HepG2 (cell line): ENCODE measurements around the gene OR2T27. TPM values are rescaled to one million over a fixed set of nuclear protein-coding genes. Genes with fewer than 3 reads are reported as not detected.

ENCODE experiments used
- ATAC-seq: fragments of 200-7000 bp; cut with Tn5 transposase; 3 replicates; pipeline ENCODE4 v1.9.1; 2020; ENCODE audit warnings: mild to moderate bottlenecking, moderate library complexity
- BruUV-seq: library from RNA; stranded (reverse); fragments of 400-500 nt; replicated peaks from 2 replicates; lab custom pipeline; 2021; lab: Mats Ljungman, UMichigan
- CTCF ChIA-PET: fragments of 300-600 bp; formaldehyde crosslinking; extraction: SDS; loops from one replicate; lab custom pipeline; 2021; ENCODE audit warnings: low total read pairs, inconsistent platforms, low intra/inter-chr PET ratio; lab: Yijun Ruan, JAX
- POLR2A ChIA-PET: fragments of 350-600 bp; sonication (Branson Sonifier 250); formaldehyde crosslinking; loops from one replicate; lab custom pipeline; 2020; ENCODE audit warnings: antibody characterized with exemption, inconsistent platforms; lab: Yijun Ruan, JAX
- DNase-seq: peaks from one replicate; pipeline ENCODE4 v3.0.0-alpha.2; 2015; ENCODE audit warnings: low spot score
- FAIRE-seq: peaks from 3 replicates; lab custom pipeline; 2011; peaks lifted over from hg19 to GRCh38; lab: Jason Lieb, UNC
- H2AFZ ChIP-seq: one replicate; pipeline ENCODE4 v1.6.1; 2011; ENCODE audit warnings: low read length, inconsistent platforms
- H3K27ac ChIP-seq: fragments of 300-600 bp; 3 replicates; pipeline ENCODE4 v1.8.0; 2011; ENCODE audit warnings: mixed run types, mild to moderate bottlenecking, mixed read lengths, low read length, inconsistent platforms; ENCODE audit not compliant: insufficient read depth; ENCODE audit errors: extremely low read length
- H3K27me3 ChIP-seq, 2 experiments: fragments of 200-600 bp in 1 of 2; 2 replicates in 1 of 2; 3 replicates in 1 of 2; pipeline versions ENCODE4 v1.6.0 to v1.8.0; 2011; ENCODE audit warnings: low read length in 2 of 2, mild to moderate bottlenecking in 2 of 2, moderate library complexity in 2 of 2, inconsistent platforms in 1 of 2; ENCODE audit not compliant: insufficient read depth in 2 of 2, control insufficient read depth in 1 of 2
- H3K36me3 ChIP-seq, 2 experiments: fragments of 200-600 bp in 1 of 2; replicated peaks in 1 of 2; 2 replicates in 1 of 2; 3 replicates in 1 of 2; pipeline versions ENCODE4 v1.5.1 to v1.8.0; 2011; ENCODE audit warnings: low read length in 2 of 2, inconsistent platforms in 1 of 2; ENCODE audit not compliant: insufficient read depth in 2 of 2, control insufficient read depth in 1 of 2
- H3K4me1 ChIP-seq: 2 replicates; pipeline ENCODE4 v1.5.1; 2012; ENCODE audit warnings: low read length, inconsistent platforms; ENCODE audit not compliant: insufficient read depth
- H3K4me2 ChIP-seq: 2 replicates; pipeline ENCODE4 v1.6.0; 2011; ENCODE audit warnings: low read depth, low read length, inconsistent platforms
- H3K4me3 ChIP-seq, 3 experiments: fragments of 200-600 bp in 1 of 3; sonication (generic), shearing (Covaris generic) in 1 of 3; replicated peaks in 1 of 3; 2 replicates each; pipeline ENCODE4 v1.5.1; 2011 to 2016; ENCODE audit warnings: low read length in 3 of 3, inconsistent platforms in 2 of 3, low read depth in 2 of 3, mild to moderate bottlenecking in 2 of 3, control low read depth in 1 of 3, mixed read lengths in 1 of 3; ENCODE audit not compliant: insufficient read depth in 1 of 3
- H3K79me2 ChIP-seq: one replicate; pipeline ENCODE4 v1.6.1; 2011; ENCODE audit warnings: low read length, inconsistent platforms; ENCODE audit not compliant: insufficient read depth
- H3K9ac ChIP-seq: 2 replicates; pipeline ENCODE4 v1.6.0; 2011; ENCODE audit warnings: mild to moderate bottlenecking, low read depth, low read length, inconsistent platforms; ENCODE audit not compliant: insufficient read depth
- H3K9me3 ChIP-seq: 2 replicates; pipeline ENCODE4 v1.5.1; 2012; ENCODE audit warnings: mild to moderate bottlenecking, low read length
- H4K20me1 ChIP-seq: 2 replicates; pipeline ENCODE4 v1.6.0; 2011; ENCODE audit warnings: inconsistent platforms, mild to moderate bottlenecking, low read length, moderate library complexity; ENCODE audit not compliant: insufficient read depth
- CHD2 ChIP-seq: IDR thresholded peaks from 2 replicates; pipeline ENCODE4 v1.6.1; 2011; ENCODE audit warnings: low read depth, low read length, improper control_type of control experiment
- DR1 ChIP-seq: sonication (generic); formaldehyde crosslinking; IDR thresholded peaks from 2 replicates; pipeline ENCODE4 v1.8.0; 2021; ENCODE audit warnings: mild to moderate bottlenecking, missing genetic modification reagents, inconsistent platforms
- ELF3 ChIP-seq: IDR thresholded peaks from 2 replicates; pipeline ENCODE4 v1.6.1; 2016; ENCODE audit warnings: missing genetic modification reagents, missing compliant biosample characterization
- GLI4 ChIP-seq: sonication (generic); formaldehyde crosslinking; IDR thresholded peaks from 2 replicates; pipeline ENCODE4 v1.5.1; 2020; ENCODE audit warnings: missing genetic modification reagents, mild to moderate bottlenecking, moderate library complexity, borderline replicate concordance
- HNRNPK ChIP-seq: fragments of 200-400 bp; formaldehyde crosslinking; IDR thresholded peaks from 2 replicates; pipeline ENCODE4 v1.6.1; 2018; ENCODE audit warnings: low read length, low read depth, moderate library complexity, mild to moderate bottlenecking; ENCODE audit not compliant: poor library complexity, severe bottlenecking
- MED8 ChIP-seq: sonication (generic); formaldehyde crosslinking; IDR thresholded peaks from 2 replicates; pipeline ENCODE4 v1.8.1; 2023; ENCODE audit warnings: mild to moderate bottlenecking, missing genetic modification reagents; ENCODE audit not compliant: insufficient replicate concordance
- PHF5A ChIP-seq: IDR thresholded peaks from one replicate; pipeline ENCODE4 v1.6.1; 2018; ENCODE audit warnings: low read depth, missing genetic modification reagents; ENCODE audit not compliant: unreplicated experiment
- PRDM15 ChIP-seq: sonication (generic); formaldehyde crosslinking; IDR thresholded peaks from 2 replicates; pipeline ENCODE4 v1.4.0; 2020; ENCODE audit warnings: missing genetic modification reagents
- PRPF4 ChIP-seq: fragments of 200-400 bp; formaldehyde crosslinking; IDR thresholded peaks from 2 replicates; pipeline ENCODE4 v1.6.1; 2016; ENCODE audit warnings: low read length, low read depth; ENCODE audit not compliant: poor library complexity, severe bottlenecking
- SP5 ChIP-seq: IDR thresholded peaks from 2 replicates; pipeline ENCODE4 v1.6.1; 2016; ENCODE audit warnings: low read depth, borderline replicate concordance
- TRIM22 ChIP-seq: fragments of 450-650 bp; IDR thresholded peaks from 2 replicates; pipeline ENCODE4 v1.6.1; 2017
- TRIM24 ChIP-seq: sonication (generic); formaldehyde crosslinking; IDR thresholded peaks from 2 replicates; pipeline ENCODE4 v1.8.0; 2022; ENCODE audit warnings: mild to moderate bottlenecking, missing genetic modification reagents
- XRCC5 ChIP-seq: fragments of 200-400 bp; formaldehyde crosslinking; optimal IDR thresholded peaks from 2 replicates; pipeline ENCODE3; 2017; ENCODE audit warnings: mild to moderate bottlenecking, low read length
- ZFP90 ChIP-seq: sonication (generic); formaldehyde crosslinking; IDR thresholded peaks from 2 replicates; pipeline ENCODE4 v1.8.0; 2022; ENCODE audit warnings: missing genetic modification reagents, mild to moderate bottlenecking, inconsistent platforms, borderline replicate concordance
- ZNF460 ChIP-seq: sonication (generic); formaldehyde crosslinking; IDR thresholded peaks from 2 replicates; pipeline ENCODE4 v1.5.1; 2020; ENCODE audit warnings: missing genetic modification reagents, mild to moderate bottlenecking, borderline replicate concordance
- ZNF709 ChIP-seq: sonication (generic); formaldehyde crosslinking; IDR thresholded peaks from 2 replicates; pipeline ENCODE4 v1.5.0; 2020; ENCODE audit warnings: mild to moderate bottlenecking, missing genetic modification reagents
- ZNF710 ChIP-seq: sonication (generic); formaldehyde crosslinking; IDR thresholded peaks from 2 replicates; pipeline ENCODE4 v1.5.0; 2020; ENCODE audit warnings: mild to moderate bottlenecking, missing genetic modification reagents, borderline replicate concordance
- ZNF878 ChIP-seq: sonication (generic); formaldehyde crosslinking; IDR thresholded peaks from 2 replicates; pipeline ENCODE4 v1.8.1; 2023; ENCODE audit warnings: mild to moderate bottlenecking, missing genetic modification reagents, moderate library complexity
- WGBS: methylation state at CpG from one replicate; pipeline ENCODE4 v1.1.6; 2017; ENCODE audit warnings: low lambda C conversion rate; 5-methylcytosine and 5-hydroxymethylcytosine counted together
- in situ Hi-C: cut with HindIII; loops from 2 replicates; pipeline ENCODE4 v1.10.0; 2017; ENCODE audit warnings: low pct_unique_long_range_greater_than_20kb; ENCODE audit not compliant: extremely low pct_ligation_motif_present
- intact Hi-C: fragments of 100-400 bp; cut with micrococcal nuclease; formaldehyde crosslinking; loops from one replicate; pipeline ENCODE4 v1.10.0; 2022; ENCODE audit not compliant: unreplicated experiment
- polyA plus RNA-seq, 8 experiments: library from polyadenylated mRNA; depleted of rRNA in 3 of 8; stranded (reverse) in 7 of 8; unstranded in 1 of 8; fragments of >200 nt; fragmentation: Illumina TruSeq in 4 of 8; extraction: Trizol in 4 of 8; gene quantifications; 2 replicates each; pipeline versions ENCODE4 v1.2.1 to v1.2.3, GENCODE V29; 2011 to 2016; ENCODE audit warnings: low read depth in 4 of 8, missing spikeins in 1 of 8, mixed read lengths in 1 of 8; ENCODE audit not compliant: insufficient read depth in 1 of 8
- total RNA-seq, 5 experiments: library from RNA; depleted of rRNA; stranded (reverse); fragments of >200 nt; fragmentation: Illumina TruSeq; extraction: Trizol; gene quantifications; 2 replicates each; pipeline ENCODE4 v1.2.3, GENCODE V29; 2016; ENCODE audit warnings: low read depth in 1 of 5

The OR2T27 gene
- total and polyA plus RNA-seq, 2 of the 13 experiments (the other 11 are each of a cell fraction or from before 2014, with no cell fraction given): not detected

DNA sequence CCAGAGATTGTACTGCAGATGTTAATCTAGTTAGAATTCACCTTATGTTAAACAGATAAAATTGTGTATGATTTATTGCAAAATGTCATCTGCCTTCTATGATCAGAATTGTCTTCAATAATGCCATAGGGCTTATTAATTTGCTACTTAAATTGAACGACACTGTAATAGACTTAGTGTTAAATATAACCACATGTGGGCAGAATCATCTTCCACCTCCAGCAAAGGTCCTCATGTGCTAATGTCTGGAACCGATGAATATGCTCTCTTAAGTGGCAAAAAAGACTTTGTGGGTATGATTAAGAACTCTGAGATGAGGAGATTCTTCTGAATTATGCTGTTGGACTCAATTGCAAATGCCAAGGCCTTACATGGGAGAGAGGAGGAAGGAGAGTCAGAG, 24.8 kb downstream of the OR2T27 start:
- Histone ChIP-seq H3K4me2 (no peak overlapping the region), H3K4me1 (no peaks in the 10 kb centered on the region), H3K36me3 (no peaks in the 10 kb centered on the region), H3K4me3 (no peak overlapping the region), H3K27ac (no peak overlapping the region), H3K9me3 (no peaks in the 10 kb centered on the region), H4K20me1 (no peaks in the 10 kb centered on the region), H2AFZ (no peak overlapping the region), H3K9ac (no peak overlapping the region), H3K27me3 (no peaks in the 10 kb centered on the region; a peak in 1 of 5 replicates), H3K79me2 (no peaks in the 10 kb centered on the region)
- in situ Hi-C loops (no loop called here), intact Hi-C loops (no loop called here)
- ChIA-PET CTCF (no interaction called here), POLR2A (no interaction called here)
- DNase-seq: no peak
- no peak for ATAC-seq
- BruUV-seq: no TSS peak
- no peak for FAIRE-seq
- 8% methylated on average over 2 of the region's 2 CpGs for WGBS
- TF ChIP-seq TRIM22 (no peak), XRCC5 (no peak), PRPF4 (no peak), PHF5A (no peak), ZNF878 (CRISPR knock-in tag) (no peak), PRDM15 (CRISPR knock-in tag) (no peak), TRIM24 (CRISPR knock-in tag) (no peak), HNRNPK (no peak), CHD2 (no peak), ZFP90 (no peak), GLI4 (no peak), ZNF709 (CRISPR knock-in tag) (no peak), DR1 (CRISPR knock-in tag) (no peak), ELF3 (CRISPR knock-in tag) (no peak), ZNF710 (CRISPR knock-in tag) (no peak), ZNF460 (no peak), SP5 (CRISPR knock-in tag) (no peak), MED8 (no peak)
